Inflammatory macrophage (primary cell): ENCODE data around the gene TUBA3D.
"Not testable (repeated sequence)": the region's sequence is repeated elsewhere in the genome, so short reads cannot be mapped to it uniquely, and the experiment has no call there.

Source experiments
- DNase-seq, 2 donors: peaks; one replicate each; pipeline ENCODE4 v3.0.0-alpha.2; 2020 to 2022

The TUBA3D gene

DNA sequence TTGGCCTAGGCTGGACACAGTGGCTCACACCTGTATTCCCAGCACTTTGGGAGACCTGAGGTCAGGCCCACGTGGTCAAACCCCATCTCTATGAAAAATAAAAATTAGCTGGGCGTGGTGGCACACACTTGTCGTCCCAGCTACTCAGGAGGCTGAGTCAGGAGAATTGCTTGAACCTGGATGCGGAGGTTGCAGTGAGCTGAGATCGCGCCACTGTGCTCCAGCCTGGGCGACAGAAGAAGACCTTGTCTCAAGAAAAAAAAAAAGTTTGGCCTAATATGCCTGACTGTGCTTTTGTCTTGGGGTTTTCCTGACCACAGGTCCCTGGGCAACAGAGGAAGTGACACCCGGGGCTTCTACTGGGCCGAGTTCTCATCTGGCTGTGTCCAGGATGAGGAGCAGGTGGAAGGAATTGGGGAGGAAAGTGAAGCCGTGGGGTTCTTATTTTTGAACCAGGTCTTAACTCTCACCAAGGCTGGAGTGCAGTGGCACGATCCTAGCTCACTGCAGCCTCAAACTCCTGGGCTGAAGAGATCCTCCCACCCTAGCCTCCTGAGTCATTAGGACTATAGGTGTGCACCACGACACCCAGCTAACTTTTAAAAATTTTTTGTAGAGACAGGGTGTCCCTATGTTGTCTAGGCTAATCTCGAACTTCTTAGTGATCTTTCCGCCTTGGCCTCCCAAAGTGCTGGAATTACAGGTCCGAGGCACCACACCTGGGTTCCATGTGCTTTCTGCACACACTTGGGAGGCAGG is 38.7 kb downstream of the TUBA3D start:
- DNase-seq: not testable (repeated sequence)

DNA sequence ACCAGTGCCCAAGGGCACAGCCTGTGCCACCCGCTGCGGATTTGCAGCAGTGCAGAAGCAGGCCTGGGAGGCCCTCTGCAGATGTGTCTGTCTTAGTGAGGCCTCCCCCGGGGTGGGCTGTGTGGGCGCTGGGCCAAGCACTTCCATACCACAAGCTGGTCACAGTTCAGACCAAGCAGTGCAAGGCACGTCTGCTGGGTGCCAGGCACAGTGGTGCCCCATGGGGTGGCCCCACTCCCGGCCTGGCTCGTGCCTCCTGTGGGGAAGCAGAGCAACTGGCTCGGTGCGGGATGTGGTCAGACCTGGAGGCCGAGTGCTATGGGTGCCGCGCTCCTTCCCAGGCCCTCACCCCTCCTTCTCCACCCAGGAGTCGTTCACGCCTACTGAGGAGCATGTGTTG is 39.3 kb downstream of the TUBA3D start:
- not testable (repeated sequence) for DNase-seq

DNA sequence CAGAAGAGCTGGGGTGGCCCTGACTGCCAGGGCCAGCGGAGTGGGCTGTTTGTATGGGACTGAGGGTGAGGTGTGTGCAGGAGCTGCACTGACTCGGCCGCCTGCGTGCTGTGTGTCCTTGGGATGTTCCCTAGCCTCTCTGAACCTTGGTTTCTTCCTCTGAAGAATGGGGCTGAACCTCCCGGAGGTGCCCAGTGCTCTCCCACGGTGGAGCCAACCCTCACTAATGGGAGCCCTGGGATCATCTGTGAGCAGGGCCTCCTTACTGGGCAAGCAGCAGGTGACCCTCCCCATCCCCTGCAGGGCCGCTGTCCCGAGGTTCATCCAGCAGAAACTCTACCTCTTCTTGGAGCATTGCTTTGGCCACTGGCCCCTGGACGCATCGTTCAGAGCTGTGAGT is 40.1 kb downstream of the TUBA3D start:
- no peak for DNase-seq

DNA sequence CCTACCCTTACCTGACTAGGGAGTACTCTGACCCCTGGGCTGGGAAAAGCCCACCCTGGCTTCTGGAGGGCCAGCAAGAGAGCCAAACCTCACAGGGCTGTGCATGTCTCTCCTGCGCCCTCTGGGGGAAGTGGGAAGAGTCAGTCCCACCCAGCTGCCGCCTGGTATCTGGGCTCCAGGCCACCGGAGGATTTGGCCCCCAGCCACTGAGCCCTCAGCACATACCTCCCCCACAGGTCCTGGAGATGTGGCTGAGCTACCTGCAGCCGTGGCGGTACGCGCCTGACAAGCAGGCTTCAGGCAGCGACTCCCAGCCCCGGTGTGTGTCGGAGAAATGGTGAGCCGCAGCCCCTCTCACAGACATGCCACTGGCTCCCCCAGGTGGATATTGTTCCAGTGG is 40.7 kb downstream of the TUBA3D start:
- not testable (repeated sequence) for DNase-seq

- DNase-seq: no peak
Measured at GRCh38 chr2:131517106-131517831, 41.4 kb downstream of the TUBA3D start.

DNA sequence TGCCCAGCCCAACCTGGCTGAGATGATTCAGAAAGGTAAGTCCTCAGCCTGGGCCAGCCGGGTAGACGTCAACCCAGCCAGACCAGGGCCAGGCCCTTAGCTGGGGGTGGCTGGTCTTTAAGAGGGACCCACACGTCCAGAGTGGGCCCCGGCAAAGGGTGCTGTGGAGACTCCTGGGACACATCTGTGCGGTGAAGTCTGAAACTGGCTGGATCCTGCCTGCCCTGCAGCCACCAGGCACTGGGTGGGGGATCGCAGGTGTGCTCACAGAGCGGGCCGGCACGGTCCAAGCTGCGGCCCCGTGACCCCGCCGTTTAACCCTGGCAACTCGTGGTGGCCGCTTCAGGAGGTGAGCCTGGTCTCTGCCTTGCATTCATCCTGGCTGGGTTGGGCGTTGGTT is 41.9 kb downstream of the TUBA3D start:
- not testable (repeated sequence) for DNase-seq

DNA sequence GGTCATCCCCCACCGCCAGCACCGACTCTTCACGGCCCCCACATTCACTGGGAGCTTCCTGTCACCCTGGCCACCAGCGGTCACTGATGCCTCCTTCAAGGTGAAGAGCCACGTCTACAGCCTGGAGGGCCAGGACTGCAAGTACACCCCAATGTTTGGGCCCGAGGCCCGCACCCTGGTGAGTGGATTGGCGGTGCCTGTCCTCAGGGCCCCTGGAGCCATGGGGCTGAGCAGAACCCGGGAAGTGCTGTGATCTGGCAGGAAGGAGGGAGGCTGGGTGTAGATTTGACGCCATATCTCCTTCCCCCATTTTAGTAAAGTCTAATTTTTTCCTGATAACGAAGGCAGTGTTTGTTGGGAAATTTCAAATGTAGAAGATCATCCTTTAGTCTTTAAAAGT is 42.6 kb downstream of the TUBA3D start:
- DNase-seq: not testable (repeated sequence)

DNA sequence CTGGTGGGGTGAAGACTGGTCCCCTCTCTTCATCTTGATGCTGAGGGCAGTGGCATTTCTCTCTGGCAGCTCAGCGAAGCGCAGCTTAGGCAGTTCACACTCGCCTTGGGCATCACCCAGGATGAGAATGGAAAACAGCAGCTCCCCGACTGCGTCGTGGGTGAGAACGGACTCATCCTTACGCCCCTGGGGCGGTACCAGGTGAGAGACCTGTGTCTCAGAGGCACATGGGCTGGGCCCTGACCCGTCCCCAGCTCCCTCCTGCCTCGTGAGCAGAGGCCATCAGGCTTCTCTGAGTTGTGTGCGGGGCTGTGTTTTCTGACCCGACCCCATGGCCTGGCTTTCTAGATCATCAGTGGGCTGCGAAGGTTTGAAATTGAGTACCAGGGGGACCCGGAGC is 43.5 kb downstream of the TUBA3D start:
- DNase-seq: no peak

GRCh38 chr2:131519871-131520470 is 44.1 kb downstream of the TUBA3D start:
- not testable (repeated sequence) for DNase-seq

DNA sequence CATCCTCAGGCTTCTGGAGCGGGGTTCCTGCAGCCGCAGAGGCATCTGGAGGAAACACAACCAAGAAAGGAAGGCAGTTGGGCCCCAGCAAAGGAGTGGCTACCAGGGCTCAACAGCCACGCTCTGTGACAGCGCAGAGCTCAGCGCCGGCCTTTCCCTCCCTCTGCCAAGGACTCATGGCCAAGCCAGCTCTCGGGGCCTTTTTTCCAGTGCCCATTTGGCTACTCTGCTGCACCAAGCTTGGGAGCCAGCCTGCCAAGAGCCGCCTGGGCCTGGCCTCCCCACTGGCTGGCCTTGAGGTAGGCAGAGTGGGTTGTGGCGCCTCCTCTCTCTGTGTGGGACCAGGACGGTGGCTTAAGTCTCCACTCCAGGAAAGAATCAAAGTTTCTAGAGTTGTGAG is 44.6 kb downstream of the TUBA3D start:
- no peak for DNase-seq

DNA sequence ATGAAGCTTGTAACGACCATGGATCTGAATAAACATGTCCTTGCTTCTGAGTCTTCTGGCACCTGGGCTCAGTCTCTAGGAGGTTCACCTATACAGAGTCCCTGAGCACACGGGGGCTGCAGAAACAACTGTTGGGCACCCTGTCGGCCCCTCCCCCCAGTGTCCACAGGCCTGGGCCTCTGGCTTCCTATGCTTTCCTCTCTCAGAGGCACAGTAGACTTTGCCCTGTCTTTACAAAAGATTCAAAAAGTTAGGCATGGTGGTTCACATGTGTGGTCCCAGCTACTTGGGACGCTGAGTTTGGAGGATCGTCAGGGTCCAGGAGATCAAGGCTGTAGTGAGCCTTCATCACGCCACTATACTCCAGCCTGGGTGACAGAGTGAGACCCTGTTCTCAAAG is 45.6 kb downstream of the TUBA3D start:
- DNase-seq: not testable (repeated sequence)

GRCh38 chr2:131521961-131522781 is 46.3 kb downstream of the TUBA3D start:
- no peak for DNase-seq

GRCh38 chr2:131525256-131525655 is 49.3 kb downstream of the TUBA3D start:
- DNase-seq: not testable (repeated sequence)

- DNase-seq: peak; percentile 51 to 68
Measured at GRCh38 chr2:131527131-131528001, 51.4 kb downstream of the TUBA3D start, which contains the start of gene CCDC74A. Gene CCDC74A (plus strand): TSS chr2:131527888. CDS start chr2:131527971, 83 bp downstream.

- DNase-seq: not testable (repeated sequence)
Measured at GRCh38 chr2:131528981-131529863, 53.3 kb downstream of the TUBA3D start.

DNA sequence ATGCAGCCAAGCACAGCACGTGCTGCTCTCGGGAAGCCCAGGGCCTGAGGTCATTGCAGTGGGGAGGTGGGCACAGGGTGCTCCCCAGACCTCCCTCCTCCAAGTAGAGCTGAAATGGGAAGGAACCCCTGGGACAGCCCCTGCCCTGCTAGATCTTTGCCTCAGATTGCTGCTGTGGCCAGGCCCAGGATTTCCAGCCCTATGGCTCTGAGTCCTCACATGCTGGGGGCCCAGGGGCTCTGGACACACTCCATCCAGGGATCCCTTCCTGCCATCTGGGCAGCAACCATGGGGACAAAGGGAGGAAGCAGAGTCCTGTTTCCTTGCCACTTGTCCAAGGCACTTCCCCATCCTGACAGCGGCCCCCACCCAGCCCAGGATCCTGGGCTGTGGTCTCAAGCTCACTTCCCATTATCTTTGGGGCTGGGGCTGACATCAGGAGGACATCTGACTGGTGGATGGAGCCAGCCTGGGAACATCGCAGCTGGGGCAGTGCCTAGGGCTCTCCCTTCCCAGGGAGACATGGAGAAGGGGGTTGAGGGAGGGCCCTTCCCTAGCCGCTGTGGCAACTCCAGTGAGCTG is 54.0 kb downstream of the TUBA3D start:
- not testable (repeated sequence) for DNase-seq

DNA sequence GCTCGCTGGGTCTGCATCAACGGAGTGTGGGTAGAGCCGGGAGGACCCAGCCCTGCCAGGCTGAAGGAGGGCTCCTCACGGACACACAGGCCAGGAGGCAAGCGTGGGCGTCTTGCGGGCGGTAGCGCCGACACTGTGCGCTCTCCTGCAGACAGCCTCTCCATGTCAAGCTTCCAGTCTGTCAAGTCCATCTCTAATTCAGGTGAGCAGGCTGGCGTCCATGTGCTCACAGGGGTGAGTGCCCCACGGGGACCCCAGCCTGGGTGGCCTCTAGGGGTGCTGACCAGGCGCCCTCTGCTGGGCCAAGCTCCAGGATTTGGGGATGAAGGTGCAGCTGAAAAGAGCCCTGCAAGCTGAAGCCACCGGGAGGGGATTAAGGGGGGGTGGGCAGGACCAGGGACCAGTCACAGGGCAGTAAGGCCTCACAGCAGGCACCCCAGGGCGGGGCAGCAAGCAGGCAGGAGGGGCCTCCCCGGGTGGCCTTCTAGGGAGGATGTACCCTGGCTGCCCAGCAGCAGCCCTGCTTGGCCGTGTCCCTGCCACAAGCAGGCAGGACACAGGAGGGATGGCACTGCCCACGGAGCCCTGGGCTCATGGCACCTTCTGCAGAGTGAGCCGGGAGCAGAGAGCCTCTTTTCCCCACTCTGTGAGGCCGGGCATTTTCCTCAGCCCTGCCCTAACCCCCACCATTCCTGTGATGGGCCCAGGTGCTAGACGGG is 54.9 kb downstream of the TUBA3D start:
- not testable (repeated sequence) for DNase-seq

DNA sequence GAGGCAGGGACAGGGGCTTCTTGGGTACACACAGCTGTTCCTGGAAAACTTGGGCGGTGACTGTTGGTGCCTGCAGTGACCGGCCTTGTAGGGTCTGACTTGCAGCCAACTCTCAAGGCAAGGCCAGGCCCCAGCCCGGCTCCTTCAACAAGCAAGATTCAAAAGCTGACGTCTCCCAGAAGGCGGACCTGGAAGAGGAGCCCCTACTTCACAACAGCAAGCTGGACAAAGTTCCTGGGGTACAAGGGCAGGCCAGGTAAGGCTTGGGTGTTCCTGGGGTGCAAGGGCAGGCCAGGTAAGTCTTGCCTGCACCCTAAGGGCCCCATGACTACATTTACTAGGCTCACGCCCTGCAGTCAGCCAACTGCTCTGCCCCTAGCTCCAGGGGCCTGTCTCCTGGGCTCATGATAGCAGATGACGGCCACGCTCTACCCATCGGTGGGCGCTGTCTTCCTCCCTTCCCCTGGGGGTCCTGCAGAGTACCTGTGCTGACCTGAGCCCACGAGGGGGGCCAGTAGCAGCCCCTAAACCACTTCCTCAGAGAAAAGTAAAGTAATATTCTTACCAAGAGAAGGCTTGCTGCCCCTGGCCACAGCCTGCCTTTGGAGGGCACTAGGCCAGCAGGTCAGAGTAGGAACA is 55.7 kb downstream of the TUBA3D start:
- DNase-seq: not testable (repeated sequence)
